ENCODE results near the gene ELOVL5.
A peak's percentile ranks its signal among the peaks of the same experiment; 100 is the strongest.

The ELOVL5 gene

DNA sequence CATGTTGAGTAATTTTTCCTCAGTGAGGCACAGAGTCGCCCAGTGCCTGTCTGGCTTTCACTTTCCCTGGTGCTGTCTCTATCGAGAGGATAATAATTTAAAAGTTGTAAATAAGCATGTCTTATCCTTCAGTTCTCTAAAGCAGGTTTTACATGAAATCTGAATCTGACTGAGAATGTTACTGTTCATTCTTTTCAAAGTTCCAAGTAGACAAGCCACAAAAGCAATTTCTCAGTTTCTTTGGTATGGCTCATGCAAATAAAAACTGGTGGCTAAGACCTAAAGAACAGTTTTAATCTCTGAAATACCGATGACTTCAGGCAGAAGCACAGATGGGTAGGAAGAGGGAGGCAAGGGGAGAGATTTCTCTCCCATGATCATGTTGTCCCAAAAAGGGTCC lies 112.5 kb downstream of the ELOVL5 start:
- DNase-seq = no peak

DNA sequence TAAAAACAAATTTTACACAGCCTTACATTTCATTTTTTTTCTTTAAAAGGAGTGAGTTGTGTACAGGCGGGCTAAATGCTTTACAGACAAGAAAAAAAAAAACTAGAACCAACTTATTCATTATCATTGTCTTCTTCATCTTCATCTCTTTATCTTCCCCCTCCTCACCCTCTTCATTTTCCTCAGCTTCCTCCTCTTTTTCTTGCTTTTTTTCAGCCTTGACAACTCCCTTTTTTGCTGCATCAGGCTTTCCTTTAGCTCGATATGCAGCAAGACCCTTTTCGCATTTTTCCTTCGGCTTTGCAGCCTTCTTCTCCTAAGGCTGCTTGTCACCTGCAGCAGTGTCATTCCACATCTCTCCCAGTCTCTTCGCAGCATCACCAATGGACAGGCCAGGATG lies 113.2 kb downstream of the ELOVL5 start:
- no peak for DNase-seq

DNA sequence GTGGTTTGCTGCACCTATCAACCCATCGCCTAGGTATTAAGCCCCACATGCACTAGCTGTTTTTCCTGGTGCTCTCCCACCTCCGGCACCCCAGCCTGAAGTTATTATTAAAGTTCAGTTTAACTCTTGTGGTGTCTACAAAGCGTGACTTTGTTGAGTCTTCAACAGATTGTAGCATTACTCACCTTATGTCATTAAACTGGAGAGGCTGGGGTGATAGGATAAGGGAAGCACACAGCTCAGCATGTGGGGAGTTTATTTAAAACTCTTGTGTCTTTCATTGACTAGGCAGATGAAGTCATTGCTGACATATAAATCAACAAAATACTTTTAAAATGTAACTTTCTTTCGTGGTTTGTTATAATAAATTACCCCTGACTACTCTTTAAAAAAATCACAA lies 115.4 kb downstream of the ELOVL5 start:
- DNase-seq = peak; percentile 20

DNA sequence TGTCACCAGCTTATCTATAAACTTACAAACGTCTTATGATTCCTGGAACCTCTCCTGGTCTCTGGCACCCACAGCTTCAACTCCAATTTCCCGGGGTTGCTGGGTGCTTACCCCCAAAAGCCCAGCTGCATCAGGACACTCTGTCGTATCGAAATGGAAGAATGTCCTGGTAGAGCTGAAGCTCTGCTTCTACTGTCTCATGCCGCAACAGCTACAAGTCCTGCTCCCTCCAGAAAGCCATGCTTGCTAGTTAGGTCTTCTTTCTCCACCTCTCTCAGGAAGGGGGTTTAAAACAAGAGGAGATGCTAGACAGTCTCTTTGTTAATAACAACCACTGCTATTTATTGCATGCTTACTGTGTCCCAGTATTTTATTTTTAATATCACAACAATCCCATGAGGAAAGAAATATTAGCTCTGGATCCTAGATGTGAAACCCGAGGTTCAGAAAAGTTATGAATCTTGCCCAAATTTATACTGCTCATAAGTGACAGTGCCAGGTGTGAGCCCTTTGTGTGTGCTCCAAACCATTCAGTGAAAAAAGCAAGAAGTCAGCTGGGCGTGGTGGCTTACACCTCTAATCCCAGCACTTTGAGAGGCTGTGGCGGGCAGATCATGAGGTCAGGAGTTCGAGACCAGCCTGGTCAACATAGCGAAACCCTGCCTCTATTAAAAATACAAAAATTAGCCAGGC lies 117.8 kb downstream of the ELOVL5 start:
- DNase-seq = no peak

GRCh38 chr6:53227847-53228246 lies 120.9 kb downstream of the ELOVL5 start:
- no peak for DNase-seq

DNA sequence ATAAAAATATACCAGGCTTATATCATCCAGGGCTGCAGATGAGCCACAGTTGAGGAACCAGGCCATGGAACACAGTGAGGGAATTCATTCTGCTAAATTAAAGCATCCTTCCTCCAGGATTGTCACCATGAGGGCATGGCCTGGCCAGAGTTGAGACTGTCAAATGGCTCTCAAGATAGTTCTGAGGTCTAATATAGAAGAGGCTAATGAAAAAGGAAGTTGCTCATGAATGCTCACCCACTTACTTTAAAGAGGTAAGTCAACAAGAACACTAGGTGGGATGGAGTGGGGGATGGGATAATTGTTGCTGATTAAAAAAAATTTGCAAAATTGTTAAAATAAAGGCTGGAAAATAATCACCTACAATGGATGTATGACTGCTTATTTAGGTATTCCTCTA lies 128.1 kb downstream of the ELOVL5 start:
- no peak for DNase-seq
